Upper lobe of right lung (tissue), 1 donor: ENCODE data around the gene STRBP. TPM values are rescaled to one million over a fixed set of nuclear protein-coding genes. Genes with fewer than 3 reads are reported as not detected.

ENCODE experiments used
- ATAC-seq: fragments of 200-7000 bp; cut with Tn5 transposase; one replicate; pipeline ENCODE4 v1.9.1; 2020; ENCODE audit warnings: mild to moderate bottlenecking, moderate library complexity
- DNase-seq: peaks from one replicate; pipeline ENCODE4 v3.0.0-alpha.2; 2020
- H3K27ac ChIP-seq: fragments of 200-600 bp; one replicate; pipeline ENCODE4 v1.8.0; 2022
- H3K27me3 ChIP-seq: fragments of 200-600 bp; one replicate; pipeline ENCODE4 v1.8.0; 2022; ENCODE audit warnings: mild to moderate bottlenecking
- H3K36me3 ChIP-seq: fragments of 200-600 bp; one replicate; pipeline ENCODE4 v1.8.0; 2022
- H3K4me1 ChIP-seq: fragments of 200-600 bp; one replicate; pipeline ENCODE4 v1.8.0; 2022
- H3K4me3 ChIP-seq: fragments of 200-600 bp; one replicate; pipeline ENCODE4 v1.8.0; 2022; ENCODE audit warnings: mild to moderate bottlenecking
- H3K9me3 ChIP-seq: fragments of 200-600 bp; one replicate; pipeline ENCODE4 v1.8.0; 2022
- CTCF ChIP-seq: fragments of 200-600 bp; IDR thresholded peaks from one replicate; pipeline ENCODE4 v1.8.0; 2022; ENCODE audit warnings: antibody characterized with exemption
- intact Hi-C: fragments of 100-400 bp; cut with DNase I; formaldehyde crosslinking; loops from one replicate; pipeline ENCODE4 v1.11.0; 2022
- total RNA-seq: library from RNA; stranded (reverse); fragmentation: NEBNext Ultra II Directional; extraction: Animal tissue kit (Norgen Biotek cat#: 25700); gene quantifications from one replicate; pipeline ENCODE4 v1.2.1, GENCODE V29; 2021
- donor health status: DM: no; HTN: yes; CAD: no; lungs with severe emphysema.

Gene STRBP
- total RNA-seq, 1 donor from 2014 or later, result 24.7 TPM

GRCh38 chr9:123102375-123103113 lies 165.8 kb downstream of the STRBP start:
- TF ChIP-seq CTCF, result peak; percentile 24
- Histone ChIP-seq H3K36me3 (peaks cover 88% of the 10 kb centered on the region), H3K4me1 (no peaks in the 10 kb centered on the region), H3K9me3 (no peaks in the 10 kb centered on the region), H3K4me3 (no peak overlapping the region), H3K27me3 (no peaks in the 10 kb centered on the region), H3K27ac (no peak overlapping the region)
- ATAC-seq (peak; percentile 62), DNase-seq (no peak)
- intact Hi-C loops, result no loop called here

- DNase-seq, result no peak
- H3K4me1 ChIP-seq, result no peaks in the 10 kb centered on the region
- no peaks in the 10 kb centered on the region for H3K9me3 ChIP-seq
- H3K4me3 ChIP-seq, result no peak overlapping the region
- ATAC-seq, result no peak
- H3K36me3 ChIP-seq, result peaks cover 95% of the 10 kb centered on the region
- intact Hi-C loops, result no loop called here
- TF ChIP-seq CTCF, result no peak
- H3K27me3 ChIP-seq, result no peaks in the 10 kb centered on the region
- H3K27ac ChIP-seq, result no peak overlapping the region
These were observed 168.8 kb downstream of the STRBP start for GRCh38 chr9:123099548-123099947.

GRCh38 chr9:123099042-123099441 lies 169.3 kb downstream of the STRBP start:
- H3K4me3 ChIP-seq, result no peak overlapping the region
- intact Hi-C loops, result no loop called here
- ATAC-seq (no peak), DNase-seq (no peak)
- no peak overlapping the region for H3K27ac ChIP-seq
- no peak for TF ChIP-seq CTCF
- no peaks in the 10 kb centered on the region for H3K27me3 ChIP-seq
- no peaks in the 10 kb centered on the region for H3K9me3 ChIP-seq
- H3K36me3 ChIP-seq, result peaks cover 92% of the 10 kb centered on the region
- no peaks in the 10 kb centered on the region for H3K4me1 ChIP-seq

DNA sequence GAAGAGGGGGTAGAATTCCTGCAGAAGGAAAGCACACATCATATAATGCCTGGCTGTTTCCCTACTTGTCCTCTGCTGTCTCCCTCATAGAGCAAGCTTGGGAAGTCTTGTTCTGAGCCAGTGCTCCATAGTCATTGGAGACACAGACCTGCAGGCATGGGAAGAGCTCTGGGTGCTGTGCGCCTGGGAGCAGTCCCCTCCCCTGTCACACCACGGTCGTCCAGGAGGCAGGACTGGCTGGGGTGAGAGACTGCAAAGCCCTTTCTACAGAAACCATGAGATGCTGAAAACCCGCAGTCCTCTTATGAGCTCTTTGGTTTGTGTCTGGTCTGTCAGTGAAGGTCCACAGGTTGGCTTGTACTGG lies 170.3 kb downstream of the STRBP start:
- ATAC-seq (no peak), DNase-seq (no peak)
- H3K9me3 ChIP-seq, result no peaks in the 10 kb centered on the region
- no peak overlapping the region for H3K27ac ChIP-seq
- no peaks in the 10 kb centered on the region for H3K4me1 ChIP-seq
- no peaks in the 10 kb centered on the region for H3K27me3 ChIP-seq
- H3K4me3 ChIP-seq, result no peak overlapping the region
- TF ChIP-seq CTCF, result no peak
- H3K36me3 ChIP-seq, result peaks cover 93% of the 10 kb centered on the region
- intact Hi-C loops, result no loop called here

DNA sequence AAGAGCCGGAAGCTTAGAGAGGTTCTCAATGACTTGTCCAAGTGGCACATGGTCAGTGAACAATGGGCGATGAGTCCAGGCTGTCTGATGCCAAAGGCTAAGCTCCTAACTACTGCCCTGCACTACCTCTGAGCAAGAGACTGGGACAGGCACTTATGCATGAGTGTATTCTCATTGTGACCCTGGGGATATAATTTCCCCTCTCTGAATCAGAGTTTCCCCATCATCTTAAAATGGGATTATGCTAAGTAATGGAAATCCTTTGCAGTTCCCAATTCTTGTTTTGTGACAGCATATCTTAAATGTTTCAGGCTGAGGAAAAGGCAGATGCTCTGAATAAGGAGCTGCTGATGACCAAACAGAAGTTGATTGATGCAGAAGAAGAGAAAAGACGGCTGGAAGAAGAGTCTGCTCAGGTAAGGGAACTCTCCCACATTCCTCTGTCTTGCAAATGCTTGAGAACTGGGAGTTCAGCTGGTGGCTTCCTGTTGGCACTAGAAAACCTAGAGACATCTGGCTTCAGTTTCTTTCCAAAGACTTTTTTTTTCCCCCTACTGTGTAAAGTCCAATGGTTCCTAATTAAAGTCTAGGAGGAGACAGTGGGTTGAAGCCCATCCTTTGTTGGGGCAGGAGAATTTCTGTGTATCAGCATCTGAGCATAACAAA lies 170.8 kb downstream of the STRBP start:
- Histone ChIP-seq H3K27me3 (no peaks in the 10 kb centered on the region), H3K4me1 (no peaks in the 10 kb centered on the region), H3K36me3 (peaks cover 93% of the 10 kb centered on the region), H3K27ac (no peak overlapping the region), H3K4me3 (no peak overlapping the region), H3K9me3 (no peaks in the 10 kb centered on the region)
- no peak for TF ChIP-seq CTCF
- intact Hi-C loops, result no loop called here
- ATAC-seq (no peak), DNase-seq (no peak)
